Tongue (tissue), 2 donors: ENCODE measurements around the gene LUZP2. TPM values are rescaled to one million over a fixed set of nuclear protein-coding genes. Genes with fewer than 3 reads are reported as not detected.

Experiments
- DNase-seq: peaks from one replicate; pipeline ENCODE4 v3.0.0-alpha.2; 2015
- total RNA-seq: library from RNA; depleted of rRNA; stranded (reverse); fragments of >200 nt; gene quantifications from one replicate; pipeline ENCODE4 v1.2.3, GENCODE V29; 2014

The LUZP2 gene
- total RNA-seq, result 3.6 TPM

- DNase-seq, result peak; percentile 80
Observed at GRCh38 chr11:24496736-24497725, at the start of gene LUZP2. LUZP2 (plus strand) TSS chr11:24497053.

GRCh38 chr11:24453129-24453718 is 43.6 kb upstream of the LUZP2 start:
- no peak for DNase-seq

GRCh38 chr11:24457985-24458384 is 38.9 kb upstream of the LUZP2 start:
- no peak for DNase-seq

- DNase-seq, result no peak
Observed at GRCh38 chr11:24470431-24470830, 26.4 kb upstream of the LUZP2 start.

- no peak for DNase-seq
Observed at GRCh38 chr11:24471084-24471483, 25.8 kb upstream of the LUZP2 start.

- no peak for DNase-seq
Observed at GRCh38 chr11:24478718-24479117, 18.1 kb upstream of the LUZP2 start.

- DNase-seq, result no peak
Observed at GRCh38 chr11:24489477-24489876, 7.4 kb upstream of the LUZP2 start.

- no peak for DNase-seq
Observed at GRCh38 chr11:24496386-24496735, 492 bp upstream of the LUZP2 start.

GRCh38 chr11:24497831-24498230 is 978 bp downstream of the LUZP2 start:
- DNase-seq, result no peak

GRCh38 chr11:24502425-24502824 is 5.6 kb downstream of the LUZP2 start:
- DNase-seq, result no peak

- DNase-seq, result no peak
Observed at GRCh38 chr11:24509114-24509513, 12.3 kb downstream of the LUZP2 start.

- no peak for DNase-seq
Observed at GRCh38 chr11:24511511-24511910, 14.7 kb downstream of the LUZP2 start.

GRCh38 chr11:24513479-24514218 is 16.8 kb downstream of the LUZP2 start:
- DNase-seq, result no peak

- DNase-seq, result no peak
Observed at GRCh38 chr11:24514219-24514594, 17.4 kb downstream of the LUZP2 start.

GRCh38 chr11:24515632-24516031 is 18.8 kb downstream of the LUZP2 start:
- DNase-seq, result no peak

- DNase-seq, result no peak
Observed at GRCh38 chr11:24516638-24517037, 19.8 kb downstream of the LUZP2 start.

- peak; percentile 14 for DNase-seq
Observed at GRCh38 chr11:24521601-24522000, 24.7 kb downstream of the LUZP2 start.

- DNase-seq, result no peak
Observed at GRCh38 chr11:24524156-24524555, 27.3 kb downstream of the LUZP2 start.

GRCh38 chr11:24531528-24531927 is 34.7 kb downstream of the LUZP2 start:
- no peak for DNase-seq

- no peak for DNase-seq
Observed at GRCh38 chr11:24543771-24544170, 46.9 kb downstream of the LUZP2 start.

- DNase-seq, result no peak
Observed at GRCh38 chr11:24556693-24557092, 59.8 kb downstream of the LUZP2 start.

- DNase-seq, result no peak
Observed at GRCh38 chr11:24559315-24559714, 62.5 kb downstream of the LUZP2 start.

- DNase-seq, result peak; percentile 3
Observed at GRCh38 chr11:24560324-24560723, 63.5 kb downstream of the LUZP2 start.
